Activated T-cell treated with anti-CD3 and anti-CD28 coated beads, Interleukin-2, amount 50 U/mL, for 48 hours (primary cell): ENCODE data around the gene PRKAA2.

Experiments used
- DNase-seq, 2 experiments: peaks; one replicate each; pipeline ENCODE4 v3.0.0-alpha.2; 2020

Gene PRKAA2

GRCh38 chr1:56726706-56727105 is 81.6 kb downstream of the PRKAA2 start:
- DNase-seq: no peak

DNA sequence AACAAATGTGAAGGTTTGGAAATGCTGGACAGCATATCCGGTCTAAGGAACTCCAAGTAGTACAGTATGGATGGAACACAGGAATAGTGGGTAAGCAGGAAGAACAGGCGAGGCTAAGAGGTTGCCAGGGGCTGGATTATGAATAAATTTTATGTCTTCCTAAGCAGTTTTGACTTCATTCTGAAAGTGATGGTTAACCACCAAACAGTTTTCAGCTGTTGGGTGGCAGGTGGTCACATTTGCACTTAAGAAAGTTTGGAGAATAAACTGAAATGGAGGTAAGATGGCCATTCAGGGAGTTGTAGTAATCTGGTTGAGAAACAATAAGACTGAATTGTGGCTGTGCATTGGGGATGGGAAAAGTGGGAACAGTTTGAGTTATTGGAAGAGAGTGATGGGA is 83.8 kb downstream of the PRKAA2 start:
- DNase-seq: no peak

DNA sequence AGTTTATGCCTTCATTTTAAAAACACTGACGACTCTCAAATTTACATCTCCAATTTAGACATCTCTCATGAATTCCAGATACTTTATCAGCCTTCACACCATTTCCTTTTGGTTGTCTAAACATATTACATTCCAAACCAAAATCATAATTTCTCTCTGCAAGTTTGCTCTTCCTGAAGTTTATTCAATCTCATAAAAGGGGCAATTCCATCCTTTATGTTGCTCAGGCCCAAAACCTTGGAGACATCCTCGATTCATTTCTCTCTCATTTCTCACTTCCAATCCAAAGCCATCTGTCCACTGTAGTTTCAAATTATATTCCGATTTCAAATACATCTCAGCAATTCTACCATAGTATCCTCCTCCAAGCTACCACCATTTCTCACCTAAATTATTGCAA is 100.1 kb downstream of the PRKAA2 start:
- no peak for DNase-seq

DNA sequence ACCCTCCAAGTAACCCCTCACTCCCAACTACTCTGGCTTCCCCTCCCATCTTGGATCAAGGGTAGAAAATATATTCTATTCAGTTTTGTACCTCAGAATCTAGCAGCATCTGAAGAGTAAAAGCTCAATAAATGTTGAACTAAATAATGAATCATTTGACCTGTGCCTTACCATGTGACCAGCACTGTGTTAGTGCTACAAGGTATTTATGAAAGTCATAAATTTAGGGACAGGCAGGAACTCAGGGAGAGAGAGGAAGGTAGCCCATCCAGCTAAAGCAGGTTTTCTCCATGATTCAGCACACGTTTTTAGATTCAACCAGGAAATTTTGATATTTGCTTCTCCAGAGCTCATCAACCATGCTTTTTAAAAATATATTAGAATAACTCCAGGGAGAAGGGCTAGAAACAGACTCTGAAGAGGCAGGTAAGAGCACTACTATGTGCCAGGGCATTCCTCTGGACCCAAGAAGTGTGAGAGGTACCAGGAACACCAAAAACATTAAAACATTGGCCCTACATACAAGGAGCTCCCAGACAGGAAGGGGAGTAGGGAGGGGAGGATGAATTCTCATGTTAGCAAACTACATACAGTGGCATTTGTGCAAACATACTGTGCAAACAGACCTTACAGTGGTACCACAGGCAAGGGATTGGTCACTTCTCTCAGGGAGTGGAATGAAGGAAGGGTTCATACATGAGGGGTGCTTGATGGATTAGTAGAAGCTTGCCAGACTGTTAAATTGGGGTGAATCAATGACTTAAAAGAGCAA is 109.8 kb downstream of the PRKAA2 start:
- DNase-seq: no peak

GRCh38 chr1:56755911-56756310 is 110.8 kb downstream of the PRKAA2 start:
- no peak for DNase-seq

DNA sequence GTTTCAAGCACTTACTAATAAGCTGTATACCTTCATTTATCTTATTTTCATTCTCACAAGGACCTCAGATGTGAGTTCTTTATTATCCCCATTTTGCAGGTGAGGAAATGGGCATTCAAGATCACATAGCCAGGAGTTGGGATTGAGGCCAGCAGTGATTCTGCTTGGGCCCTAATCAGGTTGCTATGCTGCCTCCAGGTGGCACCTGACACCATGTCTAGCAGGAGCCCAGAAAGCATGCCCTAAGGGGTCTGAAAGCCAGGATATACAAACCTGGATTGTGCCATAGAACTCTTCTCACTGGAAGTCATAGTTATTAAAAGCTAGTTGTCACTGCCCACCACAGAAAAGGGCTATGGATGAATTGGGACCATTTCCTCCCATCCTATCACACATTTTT is 113.0 kb downstream of the PRKAA2 start:
- DNase-seq: no peak

- DNase-seq: no peak
These were observed 113.7 kb downstream of the PRKAA2 start for GRCh38 chr1:56758794-56759193.
